GM19468 (cell line): ENCODE measurements around the gene BICC1.

ENCODE experiments used
- ATAC-seq: cut with Tn5 transposase; IDR thresholded peaks from one replicate; pipeline ENCODE4 v1.9.1; 2021; ENCODE audit warnings: mild to moderate bottlenecking, moderate library complexity, moderate number of reproducible peaks; ENCODE audit not compliant: unreplicated experiment; ENCODE audit errors: extremely low read depth

The BICC1 gene

GRCh38 chr10:58771863-58772262 lies 259.2 kb downstream of the BICC1 start:
- no peak for ATAC-seq

GRCh38 chr10:58772758-58773157 lies 260.1 kb downstream of the BICC1 start:
- ATAC-seq = no peak

GRCh38 chr10:58773341-58773740 lies 260.7 kb downstream of the BICC1 start:
- no peak for ATAC-seq

- no peak for ATAC-seq
Observed at GRCh38 chr10:58773944-58774343, 261.3 kb downstream of the BICC1 start.

GRCh38 chr10:58775960-58776567 lies 263.4 kb downstream of the BICC1 start:
- ATAC-seq = no peak

GRCh38 chr10:58776568-58777318 lies 264.1 kb downstream of the BICC1 start:
- ATAC-seq = no peak

GRCh38 chr10:58778966-58779365 lies 266.3 kb downstream of the BICC1 start:
- no peak for ATAC-seq

- ATAC-seq = no peak
Observed at GRCh38 chr10:58779594-58779993, 266.9 kb downstream of the BICC1 start.

GRCh38 chr10:58780476-58780875 lies 267.8 kb downstream of the BICC1 start:
- no peak for ATAC-seq

GRCh38 chr10:58781873-58782488 lies 269.3 kb downstream of the BICC1 start:
- no peak for ATAC-seq

- no peak for ATAC-seq
Observed at GRCh38 chr10:58782876-58783851, 270.5 kb downstream of the BICC1 start.

- ATAC-seq = no peak
Observed at GRCh38 chr10:58784361-58784760, 271.7 kb downstream of the BICC1 start.

- no peak for ATAC-seq
Observed at GRCh38 chr10:58785354-58785753, 272.7 kb downstream of the BICC1 start.

GRCh38 chr10:58791137-58791536 lies 278.5 kb downstream of the BICC1 start:
- ATAC-seq = no peak

- no peak for ATAC-seq
Observed at GRCh38 chr10:58795560-58795959, 282.9 kb downstream of the BICC1 start.

GRCh38 chr10:58796242-58796641 lies 283.6 kb downstream of the BICC1 start:
- ATAC-seq = no peak

- no peak for ATAC-seq
Observed at GRCh38 chr10:58796824-58797223, 284.2 kb downstream of the BICC1 start.

- ATAC-seq = no peak
Observed at GRCh38 chr10:58797356-58797755, 284.7 kb downstream of the BICC1 start.

GRCh38 chr10:58802047-58802446 lies 289.4 kb downstream of the BICC1 start:
- ATAC-seq = no peak

- ATAC-seq = no peak
Observed at GRCh38 chr10:58806323-58806722, 293.7 kb downstream of the BICC1 start.
